HCEC 1CT (cell line): ENCODE measurements around the gene PCDHB12.
"Not testable (repeated sequence)": the region's sequence is repeated elsewhere in the genome, so short reads cannot be mapped to it uniquely, and the experiment has no call there.

Experiments used
- DNase-seq: peaks from one replicate; pipeline ENCODE4 v3.0.0-alpha.2; 2017

The PCDHB12 gene

DNA sequence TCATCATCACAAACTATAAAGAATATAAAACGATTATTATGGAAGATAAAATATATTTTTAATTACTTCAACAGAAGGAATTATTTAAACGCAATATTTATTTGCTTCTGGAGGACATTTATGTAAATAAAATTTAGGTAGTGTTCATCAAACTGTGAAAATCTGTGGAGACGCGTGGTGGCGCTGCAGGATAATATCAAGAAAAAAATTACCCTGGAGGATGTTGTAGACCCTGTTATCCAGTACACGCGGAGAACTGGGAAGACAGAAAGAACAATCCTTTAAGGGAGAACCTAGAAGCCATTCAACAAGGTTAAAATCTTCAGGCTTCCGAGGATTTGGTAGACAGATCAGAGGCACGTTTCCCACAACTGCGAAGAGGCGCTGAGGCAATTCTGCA is at the start of gene PCDHB12:
Gene PCDHB12 (plus strand): TSS at position 242 of the 400 bp plus-strand sequence. CDS start 189 bp downstream, outside the sequence.
- DNase-seq: no peak

DNA sequence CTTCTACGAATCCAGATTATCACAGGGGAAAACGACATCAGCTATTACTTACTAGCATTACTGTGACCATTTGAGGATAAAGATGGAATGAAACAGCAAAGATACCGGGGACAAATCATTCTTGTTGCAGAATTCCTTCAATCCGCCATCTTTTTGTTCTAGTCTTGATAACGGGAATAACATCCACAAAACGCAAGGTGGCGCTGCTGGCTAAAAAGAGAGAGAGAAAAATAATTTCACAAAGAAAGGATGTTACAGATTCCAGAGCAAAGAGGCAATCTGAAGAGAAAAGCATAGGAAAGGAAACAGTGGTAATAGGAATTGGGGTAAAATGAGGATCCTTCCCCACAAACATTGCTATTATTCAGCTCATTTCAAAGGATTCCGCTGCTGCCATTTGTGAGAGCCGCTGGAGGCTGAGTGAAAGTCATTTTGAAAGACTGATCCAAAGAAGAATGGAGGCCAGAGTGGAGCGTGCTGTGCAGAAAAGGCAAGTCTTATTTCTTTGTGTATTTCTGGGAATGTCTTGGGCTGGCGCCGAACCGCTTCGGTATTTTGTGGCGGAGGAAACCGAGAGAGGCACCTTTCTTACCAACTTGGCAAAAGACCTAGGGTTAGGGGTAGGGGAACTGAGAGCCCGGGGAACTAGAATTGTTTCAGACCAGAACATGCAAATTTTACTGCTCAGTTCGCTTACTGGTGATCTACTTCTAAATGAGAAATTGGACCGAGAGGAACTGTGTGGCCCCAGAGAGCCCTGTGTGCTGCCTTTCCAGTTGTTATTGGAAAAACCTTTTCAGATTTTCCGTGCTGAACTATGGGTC is 35.9 kb upstream of the PCDHB12 start, which contains the start of gene PCDHB7:
Gene PCDHB7 (plus strand): TSS at position 264 of the 824 bp plus-strand sequence. CDS start 192 bp downstream, at position 456.
- no peak for DNase-seq

DNA sequence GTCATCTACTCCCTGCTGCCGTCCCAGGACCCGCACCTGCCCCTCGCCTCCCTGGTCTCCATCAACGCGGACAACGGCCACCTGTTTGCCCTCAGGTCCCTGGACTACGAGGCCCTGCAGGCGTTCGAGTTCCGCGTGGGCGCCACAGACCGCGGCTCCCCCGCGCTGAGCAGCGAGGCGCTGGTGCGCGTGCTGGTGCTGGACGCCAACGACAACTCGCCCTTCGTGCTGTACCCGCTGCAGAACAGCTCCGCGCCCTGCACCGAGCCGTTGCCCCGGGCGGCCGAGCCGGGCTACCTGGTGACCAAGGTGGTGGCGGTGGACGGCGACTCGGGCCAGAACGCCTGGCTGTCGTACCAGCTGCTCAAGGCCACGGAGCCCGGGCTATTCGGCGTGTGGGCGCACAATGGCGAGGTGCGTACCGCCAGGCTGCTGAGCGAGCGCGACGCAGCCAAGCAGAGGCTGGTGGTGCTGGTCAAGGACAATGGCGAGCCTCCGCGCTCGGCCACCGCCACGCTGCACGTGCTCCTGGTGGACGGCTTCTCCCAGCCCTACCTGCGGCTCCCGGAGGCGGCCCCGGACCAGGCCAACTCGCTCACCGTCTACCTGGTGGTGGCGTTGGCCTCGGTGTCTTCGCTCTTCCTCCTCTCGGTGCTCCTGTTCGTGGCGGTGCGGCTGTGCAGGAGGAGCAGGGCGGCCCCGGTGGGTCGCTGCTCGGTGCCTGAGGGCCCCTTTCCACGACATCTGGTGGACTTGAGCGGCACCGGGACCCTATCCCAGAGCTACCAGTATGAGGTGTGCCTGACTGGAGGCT is 34.0 kb upstream of the PCDHB12 start:
- DNase-seq: not testable (repeated sequence)

GRCh38 chr5:141175933-141176332 is 32.6 kb upstream of the PCDHB12 start:
- DNase-seq: no peak

- not testable (repeated sequence) for DNase-seq
These were observed 30.8 kb upstream of the PCDHB12 start, which contains the start of gene PCDHB8 for GRCh38 chr5:141177577-141178191. PCDHB8 (plus strand) TSS chr5:141177790; CDS start chr5:141178035, 245 bp downstream.

- DNase-seq: not testable (repeated sequence)
These were observed 29.1 kb upstream of the PCDHB12 start for GRCh38 chr5:141179371-141179770.

DNA sequence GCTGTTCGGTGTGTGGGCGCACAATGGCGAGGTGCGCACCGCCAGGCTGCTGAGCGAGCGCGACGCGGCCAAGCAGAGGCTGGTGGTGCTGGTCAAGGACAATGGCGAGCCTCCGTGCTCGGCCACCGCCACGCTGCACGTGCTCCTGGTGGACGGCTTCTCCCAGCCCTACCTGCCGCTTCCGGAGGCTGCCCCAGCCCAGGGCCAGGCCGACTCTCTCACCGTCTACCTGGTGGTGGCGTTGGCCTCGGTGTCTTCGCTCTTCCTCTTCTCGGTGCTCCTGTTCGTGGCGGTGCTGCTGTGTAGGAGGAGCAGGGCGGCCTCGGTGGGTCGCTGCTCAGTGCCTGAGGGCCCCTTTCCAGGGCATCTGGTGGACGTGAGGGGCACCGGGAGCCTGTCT is 28.6 kb upstream of the PCDHB12 start:
- DNase-seq: not testable (repeated sequence)

- no peak for DNase-seq
These were observed 28.2 kb upstream of the PCDHB12 start for GRCh38 chr5:141180313-141180712.

GRCh38 chr5:141182248-141182647 is 26.3 kb upstream of the PCDHB12 start, which contains the start of gene PCDHB16:
PCDHB16 (plus strand) TSS chr5:141182387; CDS start chr5:141182560, 173 bp downstream.
- DNase-seq: peak; percentile 14

- not testable (repeated sequence) for DNase-seq
These were observed 24.2 kb upstream of the PCDHB12 start for GRCh38 chr5:141184117-141184855.

- no peak for DNase-seq
These were observed 21.5 kb upstream of the PCDHB12 start, which contains the start of gene PCDHB9 for GRCh38 chr5:141186897-141187512. PCDHB9 (plus strand) TSS chr5:141187161; CDS start chr5:141187319, 158 bp downstream.

- DNase-seq: not testable (repeated sequence)
These were observed 19.8 kb upstream of the PCDHB12 start for GRCh38 chr5:141188682-141189081.

DNA sequence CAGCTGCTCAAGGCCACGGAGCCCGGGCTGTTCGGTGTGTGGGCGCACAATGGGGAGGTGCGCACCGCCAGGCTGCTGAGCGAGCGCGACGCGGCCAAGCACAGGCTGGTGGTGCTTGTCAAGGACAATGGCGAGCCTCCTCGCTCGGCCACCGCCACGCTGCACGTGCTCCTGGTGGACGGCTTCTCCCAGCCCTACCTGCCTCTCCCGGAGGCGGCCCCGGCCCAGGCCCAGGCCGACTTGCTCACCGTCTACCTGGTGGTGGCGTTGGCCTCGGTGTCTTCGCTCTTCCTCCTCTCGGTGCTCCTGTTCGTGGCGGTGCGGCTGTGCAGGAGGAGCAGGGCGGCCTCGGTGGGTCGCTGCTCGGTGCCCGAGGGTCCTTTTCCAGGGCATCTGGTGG is 19.4 kb upstream of the PCDHB12 start:
- not testable (repeated sequence) for DNase-seq

DNA sequence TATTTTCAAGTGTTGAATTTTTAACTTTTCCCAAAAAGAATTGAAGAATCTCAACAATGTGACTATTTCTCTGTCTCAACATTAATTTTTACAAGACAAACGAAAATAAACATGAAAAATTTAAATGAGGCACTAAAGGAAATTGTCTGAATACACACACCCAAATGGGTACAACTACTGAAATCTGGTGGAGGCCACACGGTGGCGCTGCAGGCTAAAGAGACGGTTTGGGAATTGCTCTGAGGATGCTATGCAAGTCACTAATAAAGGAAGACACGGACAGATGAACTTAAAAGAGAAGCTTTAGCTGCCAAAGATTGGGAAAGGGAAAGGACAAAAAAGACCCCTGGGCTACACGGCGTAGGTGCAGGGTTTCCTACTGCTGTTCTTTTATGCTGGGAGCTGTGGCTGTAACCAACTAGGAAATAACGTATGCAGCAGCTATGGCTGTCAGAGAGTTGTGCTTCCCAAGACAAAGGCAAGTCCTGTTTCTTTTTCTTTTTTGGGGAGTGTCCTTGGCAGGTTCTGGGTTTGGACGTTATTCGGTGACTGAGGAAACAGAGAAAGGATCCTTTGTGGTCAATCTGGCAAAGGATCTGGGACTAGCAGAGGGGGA is 16.3 kb upstream of the PCDHB12 start, which contains the start of gene PCDHB10:
Gene PCDHB10 (plus strand): TSS at position 244 of the 616 bp plus-strand sequence. CDS start 200 bp downstream, at position 444.
- DNase-seq: no peak

DNA sequence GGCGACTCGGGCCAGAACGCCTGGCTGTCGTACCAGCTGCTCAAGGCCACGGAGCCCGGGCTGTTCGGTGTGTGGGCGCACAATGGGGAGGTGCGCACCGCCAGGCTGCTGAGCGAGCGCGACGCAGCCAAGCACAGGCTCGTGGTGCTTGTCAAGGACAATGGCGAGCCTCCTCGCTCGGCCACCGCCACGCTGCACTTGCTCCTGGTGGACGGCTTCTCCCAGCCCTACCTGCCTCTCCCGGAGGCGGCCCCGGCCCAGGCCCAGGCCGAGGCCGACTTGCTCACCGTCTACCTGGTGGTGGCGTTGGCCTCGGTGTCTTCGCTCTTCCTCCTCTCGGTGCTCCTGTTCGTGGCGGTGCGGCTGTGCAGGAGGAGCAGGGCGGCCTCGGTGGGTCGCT is 14.2 kb upstream of the PCDHB12 start:
- not testable (repeated sequence) for DNase-seq

DNA sequence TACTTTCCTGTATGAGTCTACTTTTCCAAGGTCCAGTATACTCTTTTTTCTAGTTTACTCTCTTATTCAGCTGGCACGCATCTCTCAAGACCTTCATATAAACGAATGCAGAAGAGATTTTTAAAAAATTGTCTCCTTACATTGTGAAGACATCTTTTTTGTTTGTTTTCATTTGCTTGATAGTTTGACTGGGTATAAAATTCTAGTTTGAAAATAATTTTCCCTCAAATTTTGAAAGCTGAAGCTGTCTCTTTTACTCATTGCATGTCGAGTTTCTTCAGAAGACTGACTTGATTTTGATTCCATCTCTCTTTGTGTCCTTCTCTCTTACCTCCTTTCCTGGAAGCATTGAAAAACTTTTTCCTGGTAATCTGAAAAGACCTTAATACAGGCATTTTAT is 12.2 kb upstream of the PCDHB12 start:
- no peak for DNase-seq

DNA sequence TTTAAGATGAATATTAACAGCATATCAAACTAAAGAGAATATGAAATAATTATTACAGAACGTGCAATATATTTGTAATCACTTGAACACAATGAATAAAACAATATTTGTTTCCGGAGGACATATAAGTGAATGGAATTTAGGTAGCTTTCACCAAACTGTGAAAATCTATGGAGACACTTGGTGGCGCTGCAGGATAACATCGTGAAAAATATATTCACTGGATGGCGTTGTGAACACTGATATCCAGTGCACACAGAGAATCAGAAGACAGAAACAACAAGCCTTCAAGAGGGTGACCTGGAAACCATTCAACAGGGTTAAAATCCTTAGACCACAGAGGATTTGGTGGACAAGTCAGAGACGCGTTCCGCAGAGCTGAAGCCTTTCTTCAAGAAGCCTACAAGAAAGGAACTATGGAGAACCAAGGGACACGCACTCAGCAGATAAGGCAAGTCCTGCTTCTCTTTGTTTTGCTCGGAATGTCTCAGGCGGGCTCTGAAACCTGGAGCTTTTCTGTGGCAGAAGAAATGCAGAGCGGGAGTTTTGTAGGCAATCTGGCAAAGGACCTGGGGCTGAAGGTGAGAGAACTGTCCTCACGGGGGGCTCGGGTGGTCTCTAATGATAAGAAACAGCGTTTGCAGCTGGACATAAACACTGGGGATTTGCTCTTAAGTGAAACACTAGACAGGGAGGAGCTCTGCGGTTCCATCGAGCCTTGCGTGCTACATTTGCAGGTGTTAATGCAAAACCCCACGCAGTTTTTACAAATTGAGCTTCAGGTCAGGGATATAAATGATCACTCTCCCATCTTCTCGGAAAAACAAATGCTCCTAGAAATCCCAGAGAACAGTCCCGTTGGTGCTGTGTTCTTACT is 8.9 kb upstream of the PCDHB12 start, which contains the start of gene PCDHB11:
Gene PCDHB11 (plus strand): TSS at position 269 of the 877 bp plus-strand sequence. CDS start 148 bp downstream, at position 417.
- DNase-seq: no peak

GRCh38 chr5:141201126-141201525 is 7.4 kb upstream of the PCDHB12 start:
- DNase-seq: not testable (repeated sequence)

DNA sequence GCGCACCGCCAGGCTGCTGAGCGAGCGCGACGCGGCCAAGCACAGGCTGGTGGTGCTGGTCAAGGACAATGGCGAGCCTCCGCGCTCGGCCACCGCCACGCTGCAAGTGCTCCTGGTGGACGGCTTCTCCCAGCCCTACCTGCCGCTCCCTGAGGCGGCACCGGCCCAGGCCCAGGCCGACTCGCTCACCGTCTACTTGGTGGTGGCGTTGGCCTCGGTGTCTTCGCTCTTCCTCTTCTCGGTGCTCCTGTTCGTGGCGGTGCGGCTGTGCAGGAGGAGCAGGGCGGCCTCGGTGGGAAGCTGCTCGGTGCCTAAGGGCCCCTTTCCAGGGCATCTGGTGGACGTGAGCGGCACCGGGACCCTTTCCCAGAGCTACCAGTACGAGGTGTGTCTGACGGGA is 6.9 kb upstream of the PCDHB12 start:
- not testable (repeated sequence) for DNase-seq

DNA sequence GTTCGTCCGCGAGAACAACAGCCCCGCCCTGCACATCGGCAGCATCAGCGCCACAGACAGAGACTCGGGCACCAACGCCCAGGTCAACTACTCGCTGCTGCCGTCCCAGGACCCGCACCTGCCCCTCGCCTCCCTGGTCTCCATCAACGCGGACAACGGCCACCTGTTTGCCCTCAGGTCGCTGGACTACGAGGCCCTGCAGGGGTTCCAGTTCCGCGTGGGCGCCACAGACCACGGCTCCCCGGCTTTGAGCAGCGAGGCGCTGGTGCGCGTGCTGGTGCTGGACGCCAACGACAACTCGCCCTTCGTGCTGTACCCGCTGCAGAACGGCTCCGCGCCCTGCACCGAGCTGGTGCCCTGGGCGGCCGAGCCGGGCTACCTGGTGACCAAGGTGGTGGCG is 1.8 kb downstream of the PCDHB12 start:
- DNase-seq: not testable (repeated sequence)
